Stimulated activated CD4-positive, alpha-beta T cell treated with anti-CD3 and anti-CD28 coated beads, Interleukin-1b, Interleukin-23, amount 100 ng/mL, for 1 hour (primary cell): ENCODE data around the gene MAPKAPK3.
A peak's percentile ranks its signal among the peaks of the same experiment; 100 is the strongest.

Experiments
- DNase-seq, 2 donors: peaks; one replicate each; pipeline ENCODE4 v3.0.0-alpha.2; 2020; ENCODE audit warnings: low read depth in 2 of 2

Gene MAPKAPK3

GRCh38 chr3:50587373-50587772 is 29.6 kb upstream of the MAPKAPK3 start:
- no peak for DNase-seq

- peak in 1 of 2 donors; percentile 61 for DNase-seq
Observed at GRCh38 chr3:50587806-50588758, 28.9 kb upstream of the MAPKAPK3 start.

- no peak for DNase-seq
Observed at GRCh38 chr3:50588759-50589433, 28.1 kb upstream of the MAPKAPK3 start.

- DNase-seq: no peak
Observed at GRCh38 chr3:50591196-50591741, 25.7 kb upstream of the MAPKAPK3 start.

GRCh38 chr3:50592568-50592967 is 24.4 kb upstream of the MAPKAPK3 start:
- no peak for DNase-seq

GRCh38 chr3:50594253-50594785 is 22.6 kb upstream of the MAPKAPK3 start:
- DNase-seq: no peak

- no peak for DNase-seq
Observed at GRCh38 chr3:50599115-50599715, 17.7 kb upstream of the MAPKAPK3 start.

- no peak for DNase-seq
Observed at GRCh38 chr3:50599716-50600118, 17.2 kb upstream of the MAPKAPK3 start.

GRCh38 chr3:50600141-50600753 is 16.7 kb upstream of the MAPKAPK3 start:
- no peak for DNase-seq

- DNase-seq: peak in 1 of 2 donors; percentile 78
Observed at GRCh38 chr3:50600841-50601591, 15.9 kb upstream of the MAPKAPK3 start.

- DNase-seq: no peak
Observed at GRCh38 chr3:50602595-50603191, 14.3 kb upstream of the MAPKAPK3 start.

- no peak for DNase-seq
Observed at GRCh38 chr3:50603261-50604109, 13.5 kb upstream of the MAPKAPK3 start.

- DNase-seq: no peak
Observed at GRCh38 chr3:50604110-50604621, 12.8 kb upstream of the MAPKAPK3 start.

GRCh38 chr3:50604628-50605588 is 12.0 kb upstream of the MAPKAPK3 start:
- no peak for DNase-seq

- no peak for DNase-seq
Observed at GRCh38 chr3:50605901-50606326, 11.0 kb upstream of the MAPKAPK3 start.

GRCh38 chr3:50606596-50606995 is 10.4 kb upstream of the MAPKAPK3 start:
- no peak for DNase-seq

GRCh38 chr3:50607271-50608091 is 9.5 kb upstream of the MAPKAPK3 start:
- no peak for DNase-seq
